HG03342 (cell line): ENCODE measurements around the gene TMPRSS15.
"Not testable (repeated sequence)": the region's sequence is repeated elsewhere in the genome, so short reads cannot be mapped to it uniquely, and the experiment has no call there.

Source experiments
- ATAC-seq: cut with Tn5 transposase; IDR thresholded peaks from one replicate; pipeline ENCODE4 v1.9.1; 2021; ENCODE audit warnings: mild to moderate bottlenecking, moderate library complexity; ENCODE audit not compliant: unreplicated experiment

Gene TMPRSS15

GRCh38 chr21:18403735-18404450, at the start of gene TMPRSS15:
TSS of gene TMPRSS15 (minus strand) at chr21:18403785. CDS start at chr21:18403622, 163 bp downstream.
- no peak for ATAC-seq

GRCh38 chr21:18451670-18452069, 48.1 kb upstream of the TMPRSS15 start:
- no peak for ATAC-seq

- no peak for ATAC-seq
These were observed 46.3 kb upstream of the TMPRSS15 start for GRCh38 chr21:18449605-18450550.

- ATAC-seq: no peak
These were observed 40.1 kb upstream of the TMPRSS15 start for GRCh38 chr21:18443701-18444100.

- ATAC-seq: no peak
These were observed 39.5 kb upstream of the TMPRSS15 start for GRCh38 chr21:18443085-18443484.

- no peak for ATAC-seq
These were observed 26.8 kb upstream of the TMPRSS15 start for GRCh38 chr21:18430341-18430740.

GRCh38 chr21:18424276-18424675, 20.7 kb upstream of the TMPRSS15 start:
- no peak for ATAC-seq

GRCh38 chr21:18417141-18417790, 13.7 kb upstream of the TMPRSS15 start:
- no peak for ATAC-seq

- ATAC-seq: no peak
These were observed 8.0 kb upstream of the TMPRSS15 start for GRCh38 chr21:18411565-18411964.

GRCh38 chr21:18409579-18409978, 6.0 kb upstream of the TMPRSS15 start:
- no peak for ATAC-seq

GRCh38 chr21:18398843-18399242, 4.7 kb downstream of the TMPRSS15 start:
- no peak for ATAC-seq

- ATAC-seq: no peak
These were observed 15.6 kb downstream of the TMPRSS15 start for GRCh38 chr21:18387994-18388393.

- no peak for ATAC-seq
These were observed 18.8 kb downstream of the TMPRSS15 start for GRCh38 chr21:18384771-18385170.

- ATAC-seq: not testable (repeated sequence)
These were observed 20.5 kb downstream of the TMPRSS15 start for GRCh38 chr21:18382934-18383619.

- no peak for ATAC-seq
These were observed 21.4 kb downstream of the TMPRSS15 start for GRCh38 chr21:18382141-18382540.

GRCh38 chr21:18373606-18374005, 30.0 kb downstream of the TMPRSS15 start:
- ATAC-seq: no peak

- no peak for ATAC-seq
These were observed 33.3 kb downstream of the TMPRSS15 start for GRCh38 chr21:18370301-18370700.

- no peak for ATAC-seq
These were observed 34.5 kb downstream of the TMPRSS15 start for GRCh38 chr21:18369115-18369514.

GRCh38 chr21:18368205-18368604, 35.4 kb downstream of the TMPRSS15 start:
- ATAC-seq: no peak

GRCh38 chr21:18356801-18357200, 46.8 kb downstream of the TMPRSS15 start:
- no peak for ATAC-seq

- ATAC-seq: no peak
These were observed 48.6 kb downstream of the TMPRSS15 start for GRCh38 chr21:18354947-18355346.
